Ramos (cell line): ENCODE data around the gene RAB40C.

Source experiments
- in situ Hi-C: fragments of 300-500 bp; cut with MboI; formaldehyde crosslinking; loops from one replicate; pipeline ENCODE4 v1.14.3; 2022; ENCODE audit warnings: low sequenced_read_pairs; ENCODE audit not compliant: unreplicated experiment

Gene RAB40C

GRCh38 chr16:558298-559020, 31.4 kb upstream of the RAB40C start:
- in situ Hi-C loops = no loop called here

GRCh38 chr16:559021-559380, 30.9 kb upstream of the RAB40C start:
- in situ Hi-C loops = no loop called here

- in situ Hi-C loops = no loop called here
Observed at GRCh38 chr16:559411-560203, 30.3 kb upstream of the RAB40C start.

GRCh38 chr16:560204-560700, 29.6 kb upstream of the RAB40C start, which contains the start of gene PRR35:
Gene PRR35, plus strand, starts transcription at chr16:560394. Its CDS starts 2,901 bp downstream, at chr16:563295.
- in situ Hi-C loops = no loop called here

DNA sequence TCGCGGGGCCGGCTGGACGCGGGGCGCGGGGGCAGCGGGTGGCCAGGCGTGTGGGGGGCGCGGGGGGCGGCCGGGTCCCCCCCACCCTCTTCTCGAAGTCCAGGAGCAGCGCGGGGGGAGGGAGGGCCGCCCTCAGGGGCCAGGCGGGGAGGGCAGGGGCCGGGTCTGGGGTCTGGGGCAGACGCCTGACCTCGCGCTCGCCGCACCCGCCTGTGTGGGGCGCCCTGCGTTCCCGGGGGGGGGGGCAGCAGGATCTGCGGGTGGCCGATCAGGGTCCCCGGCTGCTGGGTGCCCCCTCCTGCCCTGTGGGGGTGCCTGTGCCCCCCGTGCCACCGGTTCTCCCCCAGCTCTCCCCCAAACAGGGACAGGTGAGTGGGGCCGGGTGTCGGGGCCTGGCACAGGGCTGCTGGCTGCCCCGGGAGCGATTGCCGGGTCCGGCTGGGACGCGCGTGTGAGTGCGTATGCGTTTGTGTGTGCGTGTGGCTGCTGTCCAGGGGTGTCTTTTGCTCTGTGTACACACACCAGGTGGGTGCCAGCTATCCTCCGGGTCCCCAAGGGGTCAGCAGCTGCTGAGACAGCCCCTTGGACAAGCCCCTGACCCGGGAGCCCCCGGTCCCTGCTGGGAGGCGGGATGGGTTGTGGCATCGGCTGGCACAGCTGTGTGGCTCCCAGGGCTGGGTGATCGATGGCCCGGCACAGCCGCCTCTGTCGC, 29.0 kb upstream of the RAB40C start:
- in situ Hi-C loops = no loop called here

DNA sequence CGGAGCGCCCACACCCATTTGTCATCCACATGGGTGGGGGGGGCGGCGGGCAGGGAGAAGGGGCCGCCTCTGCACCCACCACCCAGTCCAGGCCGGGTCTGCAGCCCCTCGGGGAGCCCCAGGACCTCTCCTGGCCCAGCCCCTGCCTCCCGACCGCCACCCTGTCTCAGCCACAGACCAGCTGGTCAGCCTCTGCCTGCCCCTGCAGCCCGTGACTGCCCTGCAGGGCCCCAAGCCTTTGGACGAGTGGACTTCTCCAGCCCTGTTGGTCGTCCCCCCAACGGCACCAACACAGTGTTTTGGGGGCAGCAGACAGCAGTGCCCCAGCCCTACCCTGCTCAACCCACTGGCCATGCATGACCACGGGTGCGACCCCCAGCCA, 28.5 kb upstream of the RAB40C start:
- in situ Hi-C loops = no loop called here

DNA sequence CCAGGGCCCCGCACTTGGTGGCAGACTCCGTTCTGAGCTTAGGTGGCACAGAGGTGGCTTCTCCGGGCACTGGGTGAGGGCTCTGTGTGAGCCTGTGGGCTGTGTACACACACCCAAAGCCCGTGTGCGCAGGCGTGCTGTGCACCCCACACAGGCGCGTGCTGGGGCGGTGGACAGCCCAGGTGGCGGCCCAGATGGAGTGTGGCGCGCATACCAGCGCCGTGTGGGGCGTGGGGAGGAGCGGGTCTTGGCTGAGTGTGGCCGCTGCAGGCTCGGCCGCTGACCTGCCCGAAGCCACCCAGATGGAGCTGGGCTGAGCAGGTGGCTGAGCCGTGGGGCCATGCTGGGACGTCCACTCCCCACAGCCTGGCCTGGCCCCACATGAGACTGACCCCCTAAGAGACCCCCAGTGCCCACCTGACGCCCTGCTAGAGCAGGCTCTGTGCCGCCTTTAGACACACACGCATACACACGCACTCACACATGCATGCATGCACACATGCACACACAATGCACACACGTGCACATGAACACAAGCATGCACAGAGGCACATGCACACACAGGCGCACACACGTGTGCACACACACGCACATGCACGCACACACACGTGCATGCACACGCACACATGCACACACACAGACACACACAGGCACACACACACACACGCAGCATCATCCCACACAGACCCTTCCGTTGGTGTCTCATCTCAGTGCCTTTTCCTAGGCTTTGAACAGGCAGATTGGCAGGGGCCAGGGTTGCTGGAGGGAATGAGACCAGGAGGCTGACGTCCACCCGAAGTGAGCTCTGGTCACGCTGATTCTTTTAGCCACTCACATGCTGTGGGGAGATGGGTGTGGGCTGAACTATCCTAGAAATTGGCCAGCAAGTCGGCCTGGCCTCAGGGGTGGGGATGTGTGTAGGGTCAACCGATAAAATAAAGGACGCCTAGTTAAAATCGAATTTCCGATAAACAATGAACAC, 27.6 kb upstream of the RAB40C start:
- in situ Hi-C loops = no loop called here

GRCh38 chr16:563072-563644, 26.7 kb upstream of the RAB40C start:
- in situ Hi-C loops = no loop called here

DNA sequence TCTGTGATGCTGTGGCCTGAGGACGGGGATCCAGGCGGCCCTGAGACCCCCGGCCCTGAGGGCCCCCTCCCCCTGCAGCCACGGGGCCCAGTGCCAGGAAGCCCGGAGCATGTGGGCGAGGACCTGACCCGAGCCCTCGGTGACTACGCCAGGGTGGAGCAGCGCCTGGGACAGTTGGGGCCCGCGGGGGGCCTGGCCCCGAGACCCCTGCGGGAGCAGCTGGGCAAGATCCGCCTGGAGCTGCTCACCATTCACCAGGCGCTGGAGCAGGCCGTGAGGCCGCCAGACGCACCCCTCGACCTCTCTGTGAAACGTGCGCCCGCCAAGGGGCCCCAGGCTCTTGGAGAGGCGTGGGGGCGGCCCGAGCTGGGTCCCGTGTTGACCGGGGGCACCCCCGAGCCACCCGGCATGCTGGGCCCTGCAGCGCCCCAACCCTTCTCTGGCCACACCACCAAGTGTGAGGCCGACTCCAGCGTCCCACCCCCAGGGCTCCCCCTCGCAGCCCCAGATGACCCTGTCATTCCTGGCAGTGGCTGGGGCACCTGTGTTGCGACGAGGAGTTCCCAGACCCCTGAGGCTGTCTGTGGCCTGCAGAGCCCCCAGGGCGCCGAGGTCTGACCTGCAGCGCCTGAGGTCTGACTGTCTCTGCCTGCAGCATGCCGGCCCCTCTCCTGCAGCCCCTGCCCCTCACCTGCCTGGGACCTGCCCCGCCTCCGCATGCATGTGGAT, 25.0 kb upstream of the RAB40C start:
- in situ Hi-C loops = no loop called here

- in situ Hi-C loops = no loop called here
Observed at GRCh38 chr16:565419-566330, 24.2 kb upstream of the RAB40C start.

DNA sequence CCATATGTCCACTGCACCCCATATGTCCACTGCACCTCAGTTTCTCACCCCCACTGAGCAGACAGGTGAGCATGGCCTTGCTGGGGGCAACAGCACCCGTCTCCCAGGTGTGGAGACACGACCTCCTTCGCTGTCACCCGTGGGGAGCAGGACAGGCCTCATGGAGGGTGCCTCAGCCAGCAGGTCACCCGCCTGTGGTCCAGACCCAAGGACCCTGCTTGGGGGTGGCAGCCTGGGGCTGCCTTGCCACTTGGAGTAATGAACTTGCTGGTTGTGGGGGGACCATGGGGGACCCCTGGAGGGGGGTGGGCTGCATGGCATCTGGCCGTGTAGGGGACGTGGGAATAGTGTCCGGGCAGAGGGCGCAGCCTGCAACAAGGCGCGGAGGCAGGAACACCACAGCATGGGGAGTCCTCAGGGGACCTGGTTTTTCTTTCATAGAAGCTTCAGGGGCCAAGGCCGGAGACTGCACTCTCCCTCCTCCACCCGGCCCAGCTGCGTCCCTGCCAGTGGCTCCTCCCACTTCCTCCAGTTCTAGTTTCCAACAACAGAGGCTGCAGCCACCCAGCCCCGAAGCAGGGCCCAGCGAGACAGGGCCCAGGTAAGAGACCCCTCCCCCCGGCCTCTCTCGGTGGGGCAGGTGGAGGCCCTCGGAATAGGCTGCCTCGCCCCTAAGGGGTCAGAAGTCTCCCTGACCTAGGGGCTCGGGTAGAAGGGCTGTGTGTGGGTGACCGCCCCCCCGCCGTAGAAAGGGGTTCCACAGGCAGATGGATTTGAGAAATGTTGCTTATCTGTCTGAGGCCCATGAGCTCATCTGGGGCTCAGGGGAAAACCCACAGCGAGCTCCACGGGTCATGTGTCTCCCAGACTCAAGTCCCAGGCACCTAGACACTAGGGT, 23.1 kb upstream of the RAB40C start, which contains the start of gene NHLRC4:
TSS of gene NHLRC4 (plus strand) at position 531 of the 898 bp plus-strand sequence. CDS start 1,043 bp downstream, outside the sequence.
- in situ Hi-C loops = no loop called here

DNA sequence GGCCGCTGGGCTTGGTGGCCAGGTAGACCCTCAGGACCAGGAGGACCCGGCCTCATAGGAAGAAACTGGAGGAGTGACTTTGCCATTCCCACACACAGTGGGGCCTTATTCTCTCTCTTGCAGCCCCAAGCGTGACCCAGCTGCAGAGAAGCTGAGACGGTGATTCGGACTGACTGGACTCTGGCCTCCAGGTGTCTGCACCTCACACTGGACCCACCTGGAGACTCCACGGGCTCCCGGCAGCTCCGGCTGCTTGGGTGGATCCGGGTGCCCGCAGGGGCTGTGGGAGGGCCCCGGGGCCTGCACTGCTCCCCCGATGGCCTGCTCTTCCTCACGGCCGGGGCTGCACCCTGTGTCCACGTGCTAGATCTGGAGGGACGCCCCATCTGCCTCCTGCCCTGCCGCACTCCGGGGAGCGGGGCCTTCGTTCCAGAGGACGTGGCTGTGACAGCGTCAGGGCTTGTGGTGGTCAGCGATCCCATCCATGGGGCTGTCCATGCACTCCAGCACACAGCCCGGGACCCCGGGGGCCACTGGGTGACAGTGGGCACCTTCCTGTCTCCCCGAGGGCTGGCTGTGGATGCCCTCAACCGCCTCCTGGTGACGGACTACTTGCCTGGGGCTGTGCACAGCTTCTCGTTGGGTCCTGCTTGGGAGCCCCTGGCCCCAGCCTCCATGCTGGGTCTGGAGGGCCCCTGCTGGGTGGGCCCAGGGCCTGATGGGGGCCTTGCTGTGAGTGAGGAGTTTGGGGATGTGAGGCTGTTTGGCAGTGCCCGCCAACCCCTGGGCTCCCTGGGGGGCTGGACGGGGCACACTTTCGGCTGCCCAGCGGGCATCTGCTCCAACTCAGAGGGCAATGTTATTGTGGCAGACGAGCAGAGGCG, 22.3 kb upstream of the RAB40C start:
- in situ Hi-C loops = no loop called here

GRCh38 chr16:568401-569258, 21.2 kb upstream of the RAB40C start:
- in situ Hi-C loops = no loop called here

GRCh38 chr16:569445-570254, 20.2 kb upstream of the RAB40C start, which contains the start of gene PIGQ:
Gene PIGQ, plus strand, starts transcription at chr16:569968. Its CDS starts 4,107 bp downstream, at chr16:574075.
- in situ Hi-C loops = no loop called here
